Measurements from ENCODE around the gene QTRT2. TPM values are rescaled to one million over a fixed set of nuclear protein-coding genes. Genes with fewer than 3 reads are reported as not detected.

QTRT2 gene
- total RNA-seq, 6 donors from 2014 or later: 14.7 to 25.7 (median 22.8) TPM

DNA sequence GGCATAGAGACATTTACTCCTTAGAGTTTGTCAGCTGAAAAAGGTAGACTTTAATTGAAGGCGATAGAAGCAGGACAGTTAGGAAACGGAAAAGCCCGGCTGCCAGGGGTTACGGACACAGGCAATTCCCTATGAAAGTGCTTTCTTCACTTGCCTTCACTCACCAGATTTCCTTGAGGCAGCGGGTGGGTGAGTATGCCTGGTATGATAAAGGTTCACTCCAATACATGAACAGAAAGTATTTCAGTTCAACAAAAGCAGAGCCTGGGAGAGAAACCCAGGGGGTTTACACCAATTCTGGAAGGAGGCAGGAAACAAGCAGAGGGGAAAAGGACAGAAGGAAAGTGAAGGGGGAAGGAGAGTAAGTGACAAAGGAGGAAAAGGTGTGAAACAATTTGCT lies 53.9 kb downstream of the QTRT2 start:
- ATAC-seq (ENCODE audit: low FRiP score in 2 of 2): no peak
- no peaks in the 10 kb centered on the region for H3K36me3 ChIP-seq
- H3K4me1 ChIP-seq: peaks cover 0 to 11% (median 3%) of the 10 kb centered on the region in 4 donors
- H3K9me3 ChIP-seq: no peaks in the 10 kb centered on the region
- H3K27ac ChIP-seq: no peak overlapping the region
- no peak for DNase-seq
- no peaks in the 10 kb centered on the region for H3K27me3 ChIP-seq
- no peak for TF ChIP-seq EP300 (IDR thresholded peaks at IDR 0.05)
- no peak for TF ChIP-seq POLR2AphosphoS5 (IDR thresholded peaks at IDR 0.05)
- TF ChIP-seq POLR2A (IDR thresholded peaks at IDR 0.05): no peak
- TF ChIP-seq, protein P1, sequence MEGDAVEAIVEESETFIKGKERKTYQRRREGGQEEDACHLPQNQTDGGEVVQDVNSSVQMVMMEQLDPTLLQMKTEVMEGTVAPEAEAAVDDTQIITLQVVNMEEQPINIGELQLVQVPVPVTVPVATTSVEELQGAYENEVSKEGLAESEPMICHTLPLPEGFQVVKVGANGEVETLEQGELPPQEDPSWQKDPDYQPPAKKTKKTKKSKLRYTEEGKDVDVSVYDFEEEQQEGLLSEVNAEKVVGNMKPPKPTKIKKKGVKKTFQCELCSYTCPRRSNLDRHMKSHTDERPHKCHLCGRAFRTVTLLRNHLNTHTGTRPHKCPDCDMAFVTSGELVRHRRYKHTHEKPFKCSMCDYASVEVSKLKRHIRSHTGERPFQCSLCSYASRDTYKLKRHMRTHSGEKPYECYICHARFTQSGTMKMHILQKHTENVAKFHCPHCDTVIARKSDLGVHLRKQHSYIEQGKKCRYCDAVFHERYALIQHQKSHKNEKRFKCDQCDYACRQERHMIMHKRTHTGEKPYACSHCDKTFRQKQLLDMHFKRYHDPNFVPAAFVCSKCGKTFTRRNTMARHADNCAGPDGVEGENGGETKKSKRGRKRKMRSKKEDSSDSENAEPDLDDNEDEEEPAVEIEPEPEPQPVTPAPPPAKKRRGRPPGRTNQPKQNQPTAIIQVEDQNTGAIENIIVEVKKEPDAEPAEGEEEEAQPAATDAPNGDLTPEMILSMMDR (IDR thresholded peaks at IDR 0.05): no peak
- H3K4me3 ChIP-seq: no peak overlapping the region
- 68 to 72% methylated on average over 5 of the region's 5 CpGs for WGBS, 2 donors

DNA sequence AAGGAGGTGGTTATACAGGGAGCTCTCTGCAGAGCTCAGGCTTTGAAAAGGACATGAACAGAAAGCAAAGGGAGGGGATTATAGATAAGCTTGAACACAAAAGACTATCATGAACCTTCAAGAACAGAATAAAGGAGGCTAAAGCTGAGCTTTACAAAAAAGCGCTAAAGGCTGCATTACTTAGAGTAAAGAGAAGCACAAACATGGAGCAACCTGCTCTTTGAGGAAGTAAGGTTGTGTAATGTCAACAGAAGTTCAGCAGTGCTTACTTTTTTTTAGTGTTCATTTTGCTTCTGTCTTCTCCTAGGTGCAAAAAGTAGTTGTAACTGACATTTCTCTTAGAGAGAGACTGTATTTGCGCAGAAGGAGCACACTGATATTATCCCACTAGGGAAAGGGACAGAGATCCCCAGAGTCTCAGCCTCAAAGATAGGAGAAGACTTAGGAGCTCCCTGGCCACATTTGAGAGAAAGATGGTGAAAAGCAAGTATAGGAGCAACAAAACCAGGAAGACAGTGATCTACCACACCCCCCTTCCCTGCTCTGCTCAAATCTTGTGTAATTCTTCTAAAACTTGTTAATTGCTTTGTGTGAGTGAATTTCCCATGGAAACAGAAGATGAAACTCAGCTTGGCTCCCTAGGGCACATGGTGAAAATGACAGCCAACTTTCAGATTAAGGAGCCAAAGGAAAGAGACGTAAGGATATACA lies 54.7 kb downstream of the QTRT2 start:
- ATAC-seq (ENCODE audit: low FRiP score in 2 of 2): peak; percentile 37 to 58
- Histone ChIP-seq H3K4me3 (no peak overlapping the region), H3K4me1 (peaks cover 0 to 11% (median 3%) of the 10 kb centered on the region in 4 donors), H3K9me3 (no peaks in the 10 kb centered on the region), H3K27ac (peak overlapping the region; percentile 1 to 73 (median 59)), H3K36me3 (no peaks in the 10 kb centered on the region), H3K27me3 (no peaks in the 10 kb centered on the region)
- no peak for DNase-seq
- TF ChIP-seq EP300 (IDR thresholded peaks at IDR 0.05): no peak
- TF ChIP-seq POLR2AphosphoS5 (IDR thresholded peaks at IDR 0.05): no peak
- no peak for TF ChIP-seq POLR2A (IDR thresholded peaks at IDR 0.05)
- TF ChIP-seq, protein P1 (IDR thresholded peaks at IDR 0.05): no peak
- 59 to 66% methylated on average over 3 of the region's 3 CpGs for WGBS, 2 donors

DNA sequence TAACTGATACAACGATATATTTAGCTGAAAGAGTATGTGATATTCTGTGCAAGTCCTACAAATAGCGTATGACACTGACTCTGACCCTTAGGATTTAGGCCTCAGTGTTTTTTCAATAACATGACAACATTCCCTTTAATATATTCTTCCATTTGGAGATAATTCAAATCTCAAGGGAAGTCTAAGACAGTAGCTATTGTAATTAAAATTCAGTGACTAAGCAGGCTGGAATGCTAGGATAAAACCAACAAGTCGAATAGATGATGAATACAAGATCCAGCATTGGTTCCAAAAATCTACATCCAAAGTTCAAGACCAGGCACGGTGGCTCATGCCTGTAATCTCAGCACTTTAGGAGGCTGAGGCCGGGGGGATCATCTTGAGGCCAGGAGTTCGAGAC lies 56.2 kb downstream of the QTRT2 start:
- Histone ChIP-seq H3K9me3 (no peaks in the 10 kb centered on the region), H3K4me3 (no peak overlapping the region), H3K27ac (no peak overlapping the region), H3K4me1 (peaks cover 0 to 11% (median 3%) of the 10 kb centered on the region in 4 donors), H3K27me3 (no peaks in the 10 kb centered on the region), H3K36me3 (no peaks in the 10 kb centered on the region)
- WGBS, 2 donors: 85 to 86% methylated on average over 6 of the region's 6 CpGs
- TF ChIP-seq EP300 (IDR thresholded peaks at IDR 0.05) (no peak), POLR2A (IDR thresholded peaks at IDR 0.05) (no peak), POLR2AphosphoS5 (IDR thresholded peaks at IDR 0.05) (no peak)
- TF ChIP-seq, protein P1 (IDR thresholded peaks at IDR 0.05): no peak
- ATAC-seq (ENCODE audit: low FRiP score in 2 of 2): no peak
- DNase-seq: no peak

DNA sequence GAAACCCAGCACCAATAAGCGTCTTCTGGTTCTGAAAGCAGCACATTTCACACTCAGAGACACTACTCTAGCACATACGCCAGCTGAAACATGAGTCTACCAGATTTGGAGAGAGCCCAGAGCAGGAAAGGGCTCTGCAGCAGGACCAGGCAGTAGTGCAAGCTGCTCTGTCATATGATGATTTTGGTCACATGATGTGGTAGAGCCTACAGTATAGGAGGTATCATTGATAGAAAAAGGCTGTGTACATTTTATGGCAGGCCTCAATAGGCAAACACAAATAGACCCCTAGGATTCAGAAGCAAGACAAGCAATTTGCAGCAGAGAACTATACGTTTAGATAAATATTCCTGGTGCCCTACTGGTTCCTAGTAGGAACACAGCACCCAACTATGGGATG lies 58.2 kb downstream of the QTRT2 start:
- no peak overlapping the region for H3K27ac ChIP-seq
- TF ChIP-seq EP300 (IDR thresholded peaks at IDR 0.05) (no peak), POLR2A (IDR thresholded peaks at IDR 0.05) (no peak), POLR2AphosphoS5 (IDR thresholded peaks at IDR 0.05) (no peak)
- TF ChIP-seq, protein P1 (IDR thresholded peaks at IDR 0.05): no peak
- H3K9me3 ChIP-seq: no peaks in the 10 kb centered on the region
- H3K36me3 ChIP-seq: no peaks in the 10 kb centered on the region
- WGBS, 2 donors: 92% methylated on average over 3 of the region's 3 CpGs
- H3K27me3 ChIP-seq: no peaks in the 10 kb centered on the region
- DNase-seq: no peak
- no peak for ATAC-seq (ENCODE audit: low FRiP score in 2 of 2)
- peaks cover 0 to 11% (median 3%) of the 10 kb centered on the region in 4 donors for H3K4me1 ChIP-seq
- no peak overlapping the region for H3K4me3 ChIP-seq

DNA sequence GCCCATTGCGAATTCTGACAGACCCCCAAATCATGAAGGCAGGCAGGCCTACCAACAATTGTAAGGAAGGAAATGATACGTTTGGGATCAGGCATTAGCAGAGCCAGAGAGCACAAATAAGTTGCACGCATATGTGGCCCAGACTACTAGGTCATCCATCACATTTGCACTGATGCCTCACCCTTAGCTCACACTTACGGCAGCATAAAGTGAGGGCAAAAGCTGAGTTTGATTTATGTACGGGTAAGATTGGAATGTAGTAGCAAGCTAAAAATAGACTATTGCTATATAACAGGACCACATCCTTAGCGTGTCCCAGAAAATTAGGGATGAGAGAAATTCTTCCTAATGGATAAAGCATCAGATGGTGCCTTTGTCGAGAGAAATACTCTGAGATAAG lies 58.6 kb downstream of the QTRT2 start:
- Histone ChIP-seq H3K27me3 (no peaks in the 10 kb centered on the region), H3K4me1 (peaks cover 0 to 11% (median 3%) of the 10 kb centered on the region in 4 donors), H3K27ac (no peak overlapping the region), H3K9me3 (no peaks in the 10 kb centered on the region), H3K4me3 (no peak overlapping the region), H3K36me3 (no peaks in the 10 kb centered on the region)
- 84 to 92% methylated on average over 7 of the region's 7 CpGs for WGBS, 2 donors
- ATAC-seq (ENCODE audit: low FRiP score in 2 of 2): no peak
- no peak for TF ChIP-seq POLR2A (IDR thresholded peaks at IDR 0.05)
- DNase-seq: no peak

All from upper lobe of left lung (tissue), 6 donors.